Ureter (tissue), 1 donor: ENCODE results near the gene RASA3. TPM values are rescaled to one million over a fixed set of nuclear protein-coding genes. Genes with fewer than 3 reads are reported as not detected.

Experiments
- DNase-seq: peaks from one replicate; pipeline ENCODE4 v3.0.0-alpha.2; 2020; ENCODE audit warnings: low spot score
- total RNA-seq: library from RNA; stranded (reverse); gene quantifications from one replicate; pipeline ENCODE4 v1.2.4, GENCODE V29; 2023
- donor health status: DM: yes; HTN: yes; CAD: no.

Gene RASA3
- total RNA-seq, 1 donor from 2014 or later: 22.4 TPM

DNA sequence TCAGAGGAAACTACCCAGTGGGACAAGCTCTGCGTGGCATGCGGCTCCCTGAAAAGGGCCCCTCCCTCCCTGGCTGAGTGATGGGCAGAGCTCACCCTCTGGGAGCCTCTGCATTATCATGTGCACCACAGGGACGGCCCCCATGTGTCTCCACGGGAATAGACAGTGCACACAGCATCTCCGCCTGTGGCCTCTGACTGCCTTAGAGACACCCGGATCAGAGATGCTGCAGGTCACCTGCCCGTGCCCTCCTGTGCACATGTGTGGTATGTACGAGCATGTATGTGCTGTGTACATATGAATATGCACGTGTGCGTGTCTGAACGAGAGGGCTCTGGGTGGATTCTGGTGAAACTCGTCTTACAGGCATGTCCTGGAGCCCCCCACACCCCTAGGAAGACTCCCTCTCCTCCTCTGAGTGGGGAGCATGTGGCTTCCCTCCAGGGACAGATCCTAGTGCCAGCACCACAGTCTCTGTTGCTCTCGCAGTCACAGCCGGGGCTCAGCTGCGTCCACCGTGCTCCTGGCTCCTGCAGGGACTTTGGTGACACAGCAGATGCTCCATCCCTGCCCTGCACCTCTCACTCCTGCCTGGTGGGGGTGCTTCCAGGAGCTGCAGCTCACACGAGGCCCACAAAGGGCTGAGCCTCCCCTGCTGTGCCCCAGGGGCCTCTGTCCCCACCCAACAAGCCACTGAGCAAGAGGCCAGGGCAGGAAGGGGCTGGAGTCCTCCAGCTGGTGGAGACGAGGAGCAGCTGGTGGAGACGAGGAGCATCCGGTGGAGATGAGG is 178.2 kb downstream of the RASA3 start:
- no peak for DNase-seq

- DNase-seq: no peak
Observed at GRCh38 chr13:113953561-113953960, 178.9 kb downstream of the RASA3 start.

DNA sequence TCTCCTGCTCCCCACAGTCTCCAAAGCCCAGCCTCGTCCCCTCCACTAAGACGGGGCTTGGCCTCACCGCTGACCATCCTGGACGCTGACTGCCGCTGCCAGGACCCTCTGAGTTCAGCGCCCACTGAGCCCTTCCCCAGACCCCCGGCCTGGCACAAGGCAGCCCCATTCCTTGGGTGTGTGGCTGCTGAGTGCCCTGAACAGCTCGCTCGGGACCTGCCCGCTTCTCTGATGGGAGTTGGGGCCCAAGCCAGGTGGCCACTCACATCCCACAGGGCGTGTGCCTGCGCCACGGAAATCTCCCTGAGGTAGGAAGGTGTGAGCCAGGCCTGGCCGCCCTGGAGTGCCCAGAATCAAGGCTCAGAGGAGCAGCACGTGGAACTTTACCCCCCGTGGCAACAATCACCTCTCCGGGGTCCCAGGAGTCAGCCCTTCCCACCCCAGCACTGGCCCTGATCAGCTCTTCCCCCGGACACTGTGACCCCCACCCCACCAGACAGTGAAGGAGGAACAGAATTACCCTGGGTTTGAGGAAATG is 179.4 kb downstream of the RASA3 start:
- no peak for DNase-seq

DNA sequence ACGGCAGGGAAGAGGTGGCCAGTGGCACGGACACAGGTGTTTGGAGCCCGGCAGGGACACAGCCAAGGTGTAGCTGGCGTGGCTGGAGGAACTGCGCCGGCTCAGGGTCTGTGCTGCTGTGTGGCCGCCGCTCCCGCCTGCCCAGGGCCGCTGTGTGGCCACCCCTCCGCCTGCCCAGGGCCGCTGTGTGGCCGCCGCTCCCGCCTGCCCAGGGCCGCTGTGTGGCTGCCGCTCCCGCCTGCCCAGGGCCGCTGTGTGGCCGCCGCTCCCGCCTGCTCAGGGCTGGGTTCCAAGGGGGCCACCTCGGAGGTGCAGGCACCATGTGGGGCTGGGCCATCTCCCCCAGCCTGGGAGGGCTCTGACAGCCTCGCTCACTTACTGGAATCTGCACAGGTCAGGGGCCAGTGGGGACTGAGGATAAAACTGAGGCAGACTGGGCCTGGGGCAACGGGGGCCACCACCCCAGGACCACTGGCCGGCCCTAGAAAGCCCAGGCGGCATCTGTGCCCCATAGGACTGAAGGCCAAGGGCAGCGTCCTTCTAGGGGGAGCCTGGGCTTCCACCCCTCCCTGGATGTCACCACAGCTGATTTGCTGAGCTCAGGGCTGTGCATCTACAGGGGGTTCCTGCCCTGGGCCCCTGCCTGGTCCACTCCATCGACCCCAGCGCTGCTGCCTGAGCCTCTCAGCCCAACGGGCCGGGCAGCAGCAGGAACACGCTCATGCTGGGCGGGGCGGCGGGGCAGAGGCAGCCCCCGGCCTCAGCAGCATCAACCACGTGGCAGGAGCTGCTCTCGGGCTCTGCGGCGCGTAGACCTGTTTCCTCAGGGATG is 180.1 kb downstream of the RASA3 start:
- DNase-seq: no peak

DNA sequence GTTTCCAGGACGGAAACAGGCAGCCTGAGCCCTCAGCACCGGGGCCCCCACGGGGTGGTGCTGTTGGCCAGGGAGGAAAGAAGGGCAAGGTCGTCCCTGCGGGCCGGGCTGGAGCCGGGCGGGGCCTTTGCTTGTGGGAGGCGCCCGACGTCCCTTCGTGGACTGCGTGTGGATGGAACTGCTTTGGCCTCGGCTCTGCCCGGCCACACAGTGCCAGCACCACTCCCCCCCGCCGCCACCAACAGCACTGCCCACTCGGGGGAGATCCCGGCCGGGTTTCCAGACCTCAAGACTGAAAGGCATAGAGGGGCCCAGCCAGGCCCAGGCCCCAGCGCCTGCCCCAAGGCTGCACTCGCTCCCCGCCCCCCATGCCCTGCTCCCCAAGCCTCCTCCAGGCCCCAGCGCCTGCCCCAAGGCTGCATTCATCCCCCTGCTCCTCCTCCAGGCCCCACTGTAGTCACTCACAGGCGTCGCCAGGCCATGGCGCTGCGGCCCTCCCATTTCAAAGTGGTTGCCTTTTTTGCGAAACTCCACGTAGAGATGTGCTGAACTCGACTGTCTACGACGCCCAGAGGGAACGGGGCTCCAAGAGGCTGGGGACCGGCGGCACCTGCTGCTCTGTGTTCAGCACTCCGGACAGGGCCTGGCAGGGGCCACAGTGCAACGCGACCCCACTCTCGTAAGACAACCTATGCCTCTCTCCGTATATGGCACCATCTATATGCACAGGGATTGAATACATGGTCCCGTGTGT is 181.0 kb downstream of the RASA3 start:
- peak; percentile 91 for DNase-seq

DNA sequence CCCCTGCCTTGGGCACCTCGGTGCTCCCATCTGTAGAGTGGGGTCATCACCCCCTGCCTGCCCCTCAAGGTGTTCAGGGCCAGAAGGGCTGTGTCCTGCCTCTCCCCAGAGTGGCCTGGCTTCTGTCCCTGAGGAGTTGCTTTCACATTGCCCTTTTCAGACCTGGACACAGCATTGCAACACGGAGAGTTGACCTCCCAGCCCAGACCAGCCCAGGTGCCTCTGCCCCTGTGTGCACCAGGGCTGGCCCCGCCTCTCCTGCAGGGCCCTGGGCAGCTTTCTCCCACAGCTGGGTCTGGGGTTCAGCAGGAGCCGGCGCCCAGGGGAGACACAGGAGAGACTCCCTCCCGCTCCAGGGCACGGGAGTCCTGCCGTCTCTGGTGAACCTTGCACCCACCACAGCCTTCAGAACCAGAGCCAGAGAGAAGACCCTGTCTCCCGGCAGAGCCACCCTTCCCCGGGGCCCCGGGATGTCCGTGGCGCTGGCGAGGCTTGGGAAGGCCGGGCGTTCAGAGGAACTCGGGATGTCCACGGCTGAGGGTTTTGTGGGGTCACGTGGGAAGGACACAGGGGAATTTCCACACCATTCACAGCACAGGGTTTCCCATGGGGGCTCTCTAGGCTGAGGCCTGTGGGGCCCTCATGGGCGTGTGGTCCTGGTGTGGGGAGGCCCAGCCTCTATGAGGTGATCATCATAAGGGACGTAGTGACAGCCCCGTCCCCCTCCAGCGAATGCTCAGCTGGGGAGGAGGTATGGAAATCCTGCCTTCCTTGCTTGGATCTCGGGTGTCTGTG is 181.8 kb downstream of the RASA3 start:
- no peak for DNase-seq

DNA sequence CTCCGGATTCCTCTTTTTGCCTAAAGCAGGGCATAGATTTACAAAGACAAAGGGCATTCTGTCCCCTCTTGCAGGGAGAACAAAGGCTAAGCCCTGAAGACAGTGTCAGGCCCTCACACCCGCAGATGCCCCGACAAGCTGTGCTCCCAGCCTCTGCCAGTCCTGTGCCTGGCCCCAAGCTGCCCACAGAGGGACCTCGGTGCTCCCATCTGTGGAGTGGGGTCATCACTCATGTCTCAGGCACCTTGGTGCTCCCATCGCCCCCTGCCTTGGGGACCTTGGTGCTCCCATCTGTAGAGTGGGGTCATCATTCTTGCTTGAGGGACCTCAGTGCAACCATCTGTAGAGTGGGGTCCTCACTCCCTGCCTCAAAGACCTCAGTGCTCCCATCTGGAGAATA is 182.9 kb downstream of the RASA3 start:
- DNase-seq: no peak

GRCh38 chr13:113948034-113948742 is 184.2 kb downstream of the RASA3 start:
- no peak for DNase-seq

DNA sequence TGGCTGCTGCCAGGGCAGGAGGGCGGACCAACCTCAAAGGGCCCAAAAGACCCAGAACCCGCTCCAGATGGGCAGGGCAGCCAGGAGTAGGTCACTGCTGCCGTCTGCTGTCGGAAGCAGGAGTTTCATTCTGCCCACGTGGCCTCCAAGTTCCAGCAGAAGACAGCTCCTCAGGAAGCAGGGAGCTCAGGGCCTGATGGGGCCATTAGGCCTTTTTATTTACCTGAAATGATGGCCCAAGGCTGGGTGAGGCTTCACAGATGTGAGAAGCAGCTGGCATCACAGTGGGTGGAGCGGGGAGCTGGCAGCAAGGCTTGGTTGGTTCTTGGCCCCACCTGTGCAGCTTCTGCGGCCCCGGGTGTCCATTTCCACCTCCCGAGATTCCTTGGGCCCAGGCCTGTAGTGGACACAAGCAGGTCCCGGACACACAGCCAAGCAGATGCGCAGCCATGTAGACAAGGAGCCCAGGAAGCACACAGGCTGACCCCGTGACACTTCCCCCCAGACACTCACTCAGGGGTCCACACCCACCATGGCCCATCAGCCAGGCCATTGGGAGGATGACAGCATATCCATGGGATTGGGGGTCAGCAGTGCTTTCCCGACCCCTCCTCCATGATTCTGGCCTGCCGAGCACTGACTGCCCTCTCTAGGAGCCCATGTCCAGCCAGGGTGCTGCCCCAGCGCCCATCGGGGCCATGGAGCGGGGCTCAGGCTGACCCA is 185.0 kb downstream of the RASA3 start:
- peak; percentile 72 for DNase-seq

DNA sequence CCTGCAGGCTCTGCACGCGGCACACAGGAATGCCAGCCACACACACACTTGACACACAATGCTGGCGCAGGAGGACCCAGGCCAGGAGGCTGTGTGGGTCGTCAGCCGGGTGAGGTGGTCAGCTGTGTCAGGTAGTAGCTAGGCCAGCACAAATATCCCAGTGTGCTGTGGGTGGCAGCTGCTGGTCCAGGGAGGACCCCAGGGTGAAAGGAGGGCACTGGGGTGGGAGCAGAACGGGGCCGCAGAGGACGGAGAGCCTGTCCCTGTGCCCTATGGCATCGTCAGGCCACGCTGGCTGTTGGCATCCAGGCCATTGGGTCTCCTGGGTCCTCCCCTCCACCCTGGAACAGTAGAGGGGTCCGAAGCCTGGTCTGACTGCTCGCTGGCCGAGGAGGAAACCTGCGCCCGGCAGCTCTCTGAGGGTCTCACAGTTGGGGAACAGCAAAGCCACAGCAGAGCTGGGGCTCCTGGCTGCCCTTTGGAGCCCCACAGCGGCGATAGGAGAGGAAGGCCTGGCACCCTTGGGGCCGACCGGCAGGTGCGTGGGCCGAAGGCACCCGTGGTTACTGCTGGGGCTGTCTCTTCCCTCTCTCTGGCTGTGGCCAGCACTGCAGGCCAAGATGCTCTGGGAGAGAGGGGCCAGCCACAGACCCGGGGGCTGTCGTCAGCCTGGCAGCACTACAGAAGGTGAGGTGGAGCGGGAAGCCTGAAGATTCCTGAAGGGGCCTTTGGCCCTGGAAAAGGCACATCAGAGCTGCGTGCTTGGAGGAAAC is 185.8 kb downstream of the RASA3 start:
- DNase-seq: no peak

GRCh38 chr13:113945857-113946408 is 186.5 kb downstream of the RASA3 start:
- DNase-seq: no peak

DNA sequence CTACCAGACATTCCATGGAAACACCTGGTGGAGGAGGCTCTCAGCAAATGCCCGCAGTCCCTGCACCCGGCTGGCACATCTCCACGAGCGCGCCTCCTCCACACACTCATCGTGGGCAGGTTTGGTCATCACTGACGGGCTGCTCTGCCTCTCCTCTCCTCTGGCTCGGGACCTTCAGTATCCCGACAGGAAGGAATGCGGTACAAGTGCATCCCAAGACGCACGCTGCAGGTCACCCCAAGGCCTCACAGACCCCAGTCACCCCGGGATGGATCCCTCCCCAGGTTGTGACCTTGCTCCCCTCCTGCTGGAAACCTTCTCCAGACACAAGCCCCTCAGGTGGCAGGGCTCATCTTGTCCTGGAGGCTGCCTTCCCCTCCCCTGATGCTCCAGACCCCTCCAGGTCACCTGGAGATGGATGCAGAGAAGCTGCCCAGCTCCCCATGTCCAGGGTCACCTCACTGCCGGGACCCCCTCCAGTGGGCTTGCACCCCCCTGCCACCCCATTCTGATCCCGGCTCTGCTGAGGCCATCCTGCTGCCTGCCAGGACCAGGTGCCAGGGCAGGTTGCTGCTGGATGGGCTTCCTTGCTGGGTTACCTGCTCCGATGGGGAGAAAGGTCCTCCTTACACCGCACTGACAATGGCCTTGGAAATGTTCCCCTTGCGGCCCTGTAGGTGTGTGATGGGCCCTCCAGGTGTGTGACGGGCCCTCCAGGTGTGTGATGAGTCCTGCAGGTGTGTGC is 188.4 kb downstream of the RASA3 start:
- DNase-seq: no peak

DNA sequence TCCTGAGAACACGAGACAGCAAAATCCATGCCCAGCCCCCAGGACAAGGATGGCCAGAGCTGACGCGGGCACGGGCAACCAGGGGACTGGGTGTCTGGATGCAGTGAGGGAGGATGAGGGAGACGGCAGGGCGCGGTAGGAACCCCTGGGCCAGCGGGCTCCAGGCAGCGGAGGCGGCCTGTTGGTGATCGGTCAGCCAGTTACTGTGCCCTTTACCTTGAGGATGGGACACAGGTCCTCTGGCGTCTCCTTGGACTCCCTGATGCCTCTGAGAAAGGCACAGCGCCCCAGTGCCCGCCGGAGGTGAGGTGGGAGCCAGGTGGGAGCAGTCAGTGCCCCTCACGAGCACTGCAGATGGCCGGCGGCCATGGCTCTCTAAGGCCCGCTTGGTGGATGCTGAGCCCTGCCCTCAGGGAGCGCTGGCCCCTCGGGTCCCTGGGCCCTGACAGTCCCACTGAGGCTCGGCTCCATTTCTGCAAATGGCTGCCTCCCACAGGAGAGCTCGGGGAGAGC is 189.8 kb downstream of the RASA3 start:
- no peak for DNase-seq

- DNase-seq: no peak
Observed at GRCh38 chr13:113941571-113942191, 190.7 kb downstream of the RASA3 start.

DNA sequence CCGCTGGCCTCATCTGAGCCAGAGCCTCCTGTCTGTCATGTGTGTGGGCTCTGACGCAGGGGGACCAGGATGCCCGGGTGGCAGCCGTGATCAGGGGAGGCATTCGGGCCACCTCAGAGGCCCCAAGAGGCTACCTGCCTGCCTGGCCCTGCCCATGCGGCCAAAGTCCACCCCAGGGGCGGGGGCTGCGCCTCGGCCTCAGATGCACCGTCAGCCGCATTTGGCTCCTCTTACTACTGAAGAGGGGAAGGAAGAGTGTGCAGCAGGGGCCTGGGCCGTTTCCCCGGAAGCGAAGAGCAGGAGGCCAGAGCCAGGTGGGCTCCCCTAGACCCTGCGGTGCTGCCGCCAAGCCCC is 192.5 kb downstream of the RASA3 start:
- no peak for DNase-seq

DNA sequence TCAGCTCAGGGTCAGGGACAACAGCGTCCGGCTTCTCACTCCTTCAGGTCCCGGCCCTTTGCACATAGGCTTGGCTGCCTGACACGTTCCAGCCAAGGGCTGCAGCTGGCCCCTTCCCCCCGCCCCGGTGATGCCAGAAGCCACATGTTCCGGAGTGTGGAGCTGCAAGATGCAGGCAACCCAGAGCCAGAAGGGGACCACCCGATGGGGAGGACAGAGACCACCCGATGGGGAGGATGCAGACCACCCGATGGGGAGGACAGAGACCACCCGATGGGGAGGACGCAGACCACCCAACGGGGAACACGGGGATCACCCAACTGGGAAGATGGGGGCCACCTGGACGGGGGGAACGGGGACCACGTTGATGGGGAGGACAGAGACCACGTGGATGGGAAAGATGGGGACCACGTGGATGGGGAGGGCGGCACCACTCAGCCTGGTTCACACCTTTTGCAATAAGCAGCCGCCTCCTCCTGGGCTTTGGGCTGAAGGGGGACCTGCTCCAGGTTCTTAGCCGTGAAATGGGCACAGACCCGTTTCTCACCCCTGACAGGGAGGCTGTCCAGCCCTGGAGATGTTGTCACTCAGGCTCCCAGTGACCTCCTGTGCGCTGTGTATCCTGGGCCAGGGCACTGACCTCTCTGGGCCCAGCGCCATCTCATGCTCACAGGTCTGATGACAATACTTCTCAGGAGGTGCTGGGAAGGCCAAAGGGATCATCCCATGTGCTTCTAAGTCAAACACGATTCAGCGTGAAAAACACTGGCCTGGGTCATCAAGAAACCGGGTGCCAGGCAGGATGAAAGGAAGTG is 193.1 kb downstream of the RASA3 start:
- DNase-seq: no peak

- no peak for DNase-seq
Observed at GRCh38 chr13:113938716-113939115, 193.7 kb downstream of the RASA3 start.
